CD14-positive monocyte (primary cell): ENCODE data around the gene DNAJB11. TPM values are rescaled to one million over a fixed set of nuclear protein-coding genes. Genes with fewer than 3 reads are reported as not detected.
A peak's percentile ranks its signal among the peaks of the same experiment; 100 is the strongest.

Source experiments
- DNase-seq, 3 donors: peaks; one replicate each; pipeline ENCODE4 v3.0.0-alpha.2; 2011 to 2022
- H2AFZ ChIP-seq: 2 replicates; pipeline ENCODE4 v1.6.0; 2012; ENCODE audit warnings: mild to moderate bottlenecking, low read depth, low read length, inconsistent platforms; ENCODE audit not compliant: insufficient read depth, poor library complexity, severe bottlenecking
- H3K27ac ChIP-seq, 2 donors: 1 replicate in 1 of 2; 2 replicates in 1 of 2; pipeline ENCODE4 v1.5.1; 2012 to 2013; ENCODE audit warnings: low read length in 2 of 2, control low read depth in 1 of 2, inconsistent platforms in 1 of 2, low read depth in 1 of 2, mild to moderate bottlenecking in 1 of 2
- H3K27me3 ChIP-seq, 2 donors: one replicate each; pipeline versions ENCODE4 v1.6.0 to v1.6.1; 2011 to 2013; ENCODE audit warnings: low read length in 2 of 2; ENCODE audit not compliant: control insufficient read depth in 2 of 2, insufficient read depth in 2 of 2
- H3K36me3 ChIP-seq, 2 donors: replicated peaks in 1 of 2; 1 replicate in 1 of 2; 2 replicates in 1 of 2; pipeline versions ENCODE4 v1.5.1 to v1.6.1; 2012 to 2013; ENCODE audit warnings: low read length in 2 of 2, control low read depth in 1 of 2, inconsistent platforms in 1 of 2, mild to moderate bottlenecking in 1 of 2; ENCODE audit not compliant: insufficient read depth in 2 of 2, control insufficient read depth in 1 of 2
- H3K4me1 ChIP-seq, 2 donors: 1 replicate in 1 of 2; 2 replicates in 1 of 2; pipeline versions ENCODE4 v1.5.1 to v1.6.1; 2012 to 2013; ENCODE audit warnings: low read length in 2 of 2, control low read depth in 1 of 2, inconsistent platforms in 1 of 2, mild to moderate bottlenecking in 1 of 2, moderate library complexity in 1 of 2; ENCODE audit not compliant: insufficient read depth in 2 of 2, control insufficient read depth in 1 of 2
- H3K4me2 ChIP-seq: replicated peaks from 2 replicates; pipeline ENCODE3; 2012; ENCODE audit warnings: low read length, moderate library complexity, mild to moderate bottlenecking; ENCODE audit not compliant: poor library complexity, severe bottlenecking; ENCODE audit errors: extremely low read depth
- H3K4me3 ChIP-seq, 3 experiments: fragments of 200-600 bp in 1 of 3; sonication (generic) in 1 of 3; replicated peaks in 1 of 3; 1 replicate in 2 of 3; 2 replicates in 1 of 3; pipeline ENCODE4 v1.5.1; 2011 to 2013; ENCODE audit warnings: low read length in 3 of 3, mild to moderate bottlenecking in 3 of 3, control low read depth in 2 of 3, low read depth in 2 of 3, inconsistent platforms in 1 of 3, moderate library complexity in 1 of 3
- H3K79me2 ChIP-seq: 2 replicates; pipeline ENCODE4 v1.6.0; 2012; ENCODE audit warnings: mild to moderate bottlenecking, control low read depth, inconsistent platforms, low read length, moderate library complexity; ENCODE audit not compliant: insufficient read depth
- H3K9ac ChIP-seq: 2 replicates; pipeline ENCODE4 v1.6.0; 2017; ENCODE audit warnings: low read length, mild to moderate bottlenecking; ENCODE audit not compliant: insufficient read depth, poor library complexity, severe bottlenecking
- H3K9me3 ChIP-seq, 2 donors: replicated peaks in 1 of 2; 1 replicate in 1 of 2; 2 replicates in 1 of 2; pipeline versions ENCODE4 v1.5.1 to v1.6.1; 2012 to 2013; ENCODE audit warnings: low read length in 2 of 2, control low read depth in 1 of 2; ENCODE audit not compliant: control insufficient read depth in 1 of 2, insufficient read depth in 1 of 2
- H4K20me1 ChIP-seq: 2 replicates; pipeline ENCODE4 v1.6.0; 2012; ENCODE audit warnings: mild to moderate bottlenecking, low read length, control low read depth, moderate library complexity; ENCODE audit not compliant: insufficient read depth
- H3K27ac Mint-ChIP-seq, 7 donors: one replicate each; pipeline ENCODE4 v1.8.0; 2020; ENCODE audit warnings: mild to moderate bottlenecking in 7 of 7, mixed read lengths in 7 of 7, moderate library complexity in 6 of 7, inconsistent platforms in 2 of 7
- H3K27me3 Mint-ChIP-seq, 3 donors: one replicate each; pipeline ENCODE4 v1.8.0; 2021 to 2022; ENCODE audit warnings: low read depth in 3 of 3, mild to moderate bottlenecking in 3 of 3, mixed read lengths in 3 of 3, moderate library complexity in 3 of 3, inconsistent platforms in 1 of 3
- H3K36me3 Mint-ChIP-seq, 2 donors: one replicate each; pipeline ENCODE4 v1.8.0; 2020; ENCODE audit warnings: mixed read lengths in 2 of 2, inconsistent platforms in 1 of 2, mild to moderate bottlenecking in 1 of 2
- H3K4me1 Mint-ChIP-seq: one replicate; pipeline ENCODE4 v1.8.0; 2020; ENCODE audit warnings: mild to moderate bottlenecking, mixed read lengths
- H3K4me3 Mint-ChIP-seq, 2 donors: one replicate each; pipeline ENCODE4 v1.8.0; 2020; ENCODE audit warnings: mild to moderate bottlenecking in 2 of 2, mixed read lengths in 2 of 2, moderate library complexity in 1 of 2
- H3K9me3 Mint-ChIP-seq, 7 donors: one replicate each; pipeline ENCODE4 v1.8.0; 2020 to 2022; ENCODE audit warnings: mixed read lengths in 7 of 7, mild to moderate bottlenecking in 6 of 7, moderate library complexity in 6 of 7, inconsistent platforms in 2 of 7
- WGBS: methylation state at CpG from one replicate; pipeline ENCODE4 v1.1.5; 2013; ENCODE audit warnings: missing lambda C conversion rate; ENCODE audit not compliant: insufficient coverage; 5-methylcytosine and 5-hydroxymethylcytosine counted together
- intact Hi-C, 2 donors: fragments of 100-400 bp; cut with micrococcal nuclease; formaldehyde crosslinking; loops; one replicate each; pipeline versions ENCODE4 v1.15.0 to v1.15.1; 2023
- polyA plus RNA-seq, 3 donors: library from polyadenylated mRNA; depleted of rRNA in 1 of 3; unstranded in 2 of 3; stranded (reverse) in 1 of 3; fragments of 300-500 nt in 2 of 3; fragments of >200 nt in 1 of 3; fragmentation: Illumina TruSeq in 2 of 3; gene quantifications; 1 replicate in 2 of 3; 2 replicates in 1 of 3; pipeline ENCODE4 v1.2.3, GENCODE V29; 2012 to 2021
- TF ChIP-seq, protein P1 (sequence below): fragments of 200-600 bp; IDR thresholded peaks from one replicate; pipeline ENCODE4 v1.8.0; 2022; ENCODE audit warnings: antibody characterized with exemption, mild to moderate bottlenecking

DNAJB11 gene
- polyA plus RNA-seq, 3 donors, result 32.5 to 45.8 (median 44.6) TPM

DNA sequence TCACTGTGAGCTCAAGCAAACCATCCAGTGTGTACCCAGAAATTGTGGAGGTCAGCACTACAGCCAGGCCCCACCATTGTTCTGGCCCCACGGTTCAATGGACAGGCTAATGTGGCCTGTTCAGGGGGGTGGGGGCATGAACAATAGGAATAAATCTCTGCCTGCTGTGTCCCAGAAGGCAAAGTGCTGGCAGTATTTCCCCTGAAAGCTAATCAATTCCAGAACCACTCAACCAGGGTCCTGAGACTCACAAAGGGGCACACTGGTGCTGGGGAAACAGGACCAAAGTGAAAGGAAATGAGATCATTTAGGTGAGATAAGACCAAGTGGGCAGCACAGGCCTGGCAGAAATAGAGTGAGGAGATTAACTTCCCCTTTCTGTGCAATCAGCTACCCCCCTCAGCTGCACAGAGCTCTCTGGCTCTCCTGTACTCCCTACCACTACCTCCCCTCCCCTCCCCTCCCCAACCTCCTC, 37.9 kb upstream of the DNAJB11 start:
- Histone ChIP-seq H3K27ac (no peak overlapping the region), H4K20me1 (no peaks in the 10 kb centered on the region), H3K4me2 (no peak overlapping the region), H2AFZ (no peak overlapping the region), H3K27me3 (no peaks in the 10 kb centered on the region), H3K79me2 (no peaks in the 10 kb centered on the region), H3K9me3 (no peaks in the 10 kb centered on the region), H3K36me3 (no peaks in the 10 kb centered on the region), H3K4me3 (no peak overlapping the region), H3K9ac (no peak overlapping the region), H3K4me1 (peaks cover 7 to 18% of the 10 kb centered on the region in 2 donors)
- peaks cover 24% of the 10 kb centered on the region for H3K4me1 Mint-ChIP-seq
- H3K36me3 Mint-ChIP-seq, result peaks cover 0 to 4% of the 10 kb centered on the region in 2 donors
- TF ChIP-seq, protein P1, sequence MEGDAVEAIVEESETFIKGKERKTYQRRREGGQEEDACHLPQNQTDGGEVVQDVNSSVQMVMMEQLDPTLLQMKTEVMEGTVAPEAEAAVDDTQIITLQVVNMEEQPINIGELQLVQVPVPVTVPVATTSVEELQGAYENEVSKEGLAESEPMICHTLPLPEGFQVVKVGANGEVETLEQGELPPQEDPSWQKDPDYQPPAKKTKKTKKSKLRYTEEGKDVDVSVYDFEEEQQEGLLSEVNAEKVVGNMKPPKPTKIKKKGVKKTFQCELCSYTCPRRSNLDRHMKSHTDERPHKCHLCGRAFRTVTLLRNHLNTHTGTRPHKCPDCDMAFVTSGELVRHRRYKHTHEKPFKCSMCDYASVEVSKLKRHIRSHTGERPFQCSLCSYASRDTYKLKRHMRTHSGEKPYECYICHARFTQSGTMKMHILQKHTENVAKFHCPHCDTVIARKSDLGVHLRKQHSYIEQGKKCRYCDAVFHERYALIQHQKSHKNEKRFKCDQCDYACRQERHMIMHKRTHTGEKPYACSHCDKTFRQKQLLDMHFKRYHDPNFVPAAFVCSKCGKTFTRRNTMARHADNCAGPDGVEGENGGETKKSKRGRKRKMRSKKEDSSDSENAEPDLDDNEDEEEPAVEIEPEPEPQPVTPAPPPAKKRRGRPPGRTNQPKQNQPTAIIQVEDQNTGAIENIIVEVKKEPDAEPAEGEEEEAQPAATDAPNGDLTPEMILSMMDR, result no peak
- no peak overlapping the region for H3K4me3 Mint-ChIP-seq
- intact Hi-C loops, result no loop called here
- peak in 2 of 3 donors; percentile 9 to 13 for DNase-seq
- peaks cover 0 to 4% (median 2%) of the 10 kb centered on the region in 7 donors for H3K9me3 Mint-ChIP-seq
- peak overlapping the region in 1 of 7 donors; percentile 72 for H3K27ac Mint-ChIP-seq
- no peaks in the 10 kb centered on the region for H3K27me3 Mint-ChIP-seq
- no CpG with 5 or more reads among the region's 1 CpG for WGBS

DNA sequence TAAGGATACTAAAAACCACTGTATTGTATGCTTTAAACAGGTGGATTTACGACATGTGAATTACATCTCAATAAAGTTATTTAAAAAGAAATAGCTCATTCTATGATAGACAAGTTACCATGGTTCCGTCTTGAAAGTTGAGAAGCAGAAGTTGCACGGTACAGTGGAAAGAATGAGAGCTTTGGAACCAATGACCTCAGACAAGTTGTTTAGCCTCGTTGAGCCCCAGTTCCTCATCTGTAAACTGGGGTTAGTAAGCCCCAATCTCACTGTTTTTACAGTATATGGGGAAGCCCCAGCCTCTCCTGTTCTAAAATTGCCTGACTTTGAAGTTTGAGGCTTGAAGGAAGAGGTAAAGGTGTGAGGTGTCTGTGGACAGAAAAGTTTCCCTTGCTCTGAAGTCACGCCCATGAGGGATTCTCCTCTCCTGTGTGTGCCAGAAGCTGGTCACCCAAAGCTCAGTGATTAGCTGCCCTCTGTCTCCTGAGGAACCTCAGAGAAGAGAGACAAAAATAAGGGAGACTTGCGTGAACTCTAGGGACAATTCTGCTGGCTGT, 36.3 kb upstream of the DNAJB11 start:
- no peaks in the 10 kb centered on the region for H3K27me3 ChIP-seq
- intact Hi-C loops, result no loop called here
- Mint-ChIP-seq H3K9me3 (peaks cover 0 to 4% (median 0%) of the 10 kb centered on the region in 7 donors), H3K27me3 (no peaks in the 10 kb centered on the region), H3K36me3 (peaks cover 12 to 14% of the 10 kb centered on the region in 2 donors), H3K4me3 (no peak overlapping the region), H3K27ac (peak overlapping the region; percentile 21 to 90 (median 83)), H3K4me1 (peaks cover 18% of the 10 kb centered on the region)
- H3K4me2 ChIP-seq, result no peak overlapping the region
- H3K79me2 ChIP-seq, result no peaks in the 10 kb centered on the region
- DNase-seq, result peak; percentile 52 to 66 (median 56)
- H3K27ac ChIP-seq, result no peak overlapping the region
- TF ChIP-seq, protein P1, result no peak
- H3K9ac ChIP-seq, result no peak overlapping the region
- H2AFZ ChIP-seq, result peak overlapping the region; percentile 44
- no peak overlapping the region for H3K4me3 ChIP-seq
- 37% methylated on average over 5 of the region's 6 CpGs for WGBS
- no peaks in the 10 kb centered on the region for H3K9me3 ChIP-seq
- peaks cover 7 to 18% of the 10 kb centered on the region in 2 donors for H3K4me1 ChIP-seq
- no peaks in the 10 kb centered on the region for H4K20me1 ChIP-seq
- H3K36me3 ChIP-seq, result peaks cover 0 to 9% of the 10 kb centered on the region in 2 donors
